GM12878 (cell line): Measurements from ENCODE around the gene MATN1. TPM values are rescaled to one million over a fixed set of nuclear protein-coding genes. Genes with fewer than 3 reads are reported as not detected.

Experiments used
- ATF7 ChIP-seq: fragments of 450-650 bp; IDR thresholded peaks from 2 replicates; pipeline ENCODE4 v1.6.1; 2016; ENCODE audit warnings: low read depth, mild to moderate bottlenecking
- BACH1 ChIP-seq: fragments of 450-650 bp; IDR thresholded peaks from 2 replicates; pipeline ENCODE4 v1.6.1; 2017; ENCODE audit warnings: mild to moderate bottlenecking, borderline replicate concordance
- BCL11A ChIP-seq: IDR thresholded peaks from 2 replicates; pipeline ENCODE4 v1.6.1; 2011; ENCODE audit warnings: low read depth, low read length
- BRCA1 ChIP-seq: IDR thresholded peaks from 2 replicates; pipeline ENCODE4 v1.6.1; 2011; ENCODE audit warnings: low read depth, low read length, improper control_type of control experiment
- EP300 ChIP-seq, 2 experiments: fragments of 150-350 bp in 1 of 2; IDR thresholded peaks; 2 replicates each; pipeline ENCODE4 v1.6.1; 2011 to 2012; ENCODE audit warnings: low read depth in 2 of 2, low read length in 2 of 2, borderline replicate concordance in 1 of 2, improper control_type of control experiment in 1 of 2, inconsistent platforms in 1 of 2; ENCODE audit not compliant: control insufficient read depth in 1 of 2
- EZH2 ChIP-seq: IDR thresholded peaks from 2 replicates; pipeline ENCODE4 v1.6.1; 2012; ENCODE audit warnings: low read depth, mild to moderate bottlenecking, control low read depth, inconsistent platforms, low read length, borderline replicate concordance; ENCODE audit not compliant: control insufficient read depth
- GATAD2B ChIP-seq: fragments of 450-650 bp; conservative IDR thresholded peaks from 2 replicates; pipeline ENCODE4 v1.6.1; 2017; ENCODE audit warnings: low read depth, mild to moderate bottlenecking, moderate library complexity
- IKZF1 ChIP-seq: fragments of 450-650 bp; conservative IDR thresholded peaks from 2 replicates; pipeline ENCODE4 v1.6.1; 2017; ENCODE audit warnings: antibody characterized with exemption, mild to moderate bottlenecking
- PAX5 ChIP-seq: IDR thresholded peaks from 2 replicates; pipeline ENCODE4 v1.6.1; 2011; ENCODE audit warnings: low read depth, low read length, borderline replicate concordance
- POLR2AphosphoS2 ChIP-seq: IDR thresholded peaks from 2 replicates; pipeline ENCODE4 v1.6.1; 2011; ENCODE audit warnings: low read depth, mild to moderate bottlenecking, low read length, improper control_type of control experiment, moderate library complexity
- RUNX3 ChIP-seq: IDR thresholded peaks from 2 replicates; pipeline ENCODE4 v1.6.1; 2012; ENCODE audit warnings: low read length, inconsistent platforms
- SMAD5 ChIP-seq: IDR thresholded peaks from 2 replicates; pipeline ENCODE4 v1.6.1; 2016; ENCODE audit warnings: antibody characterized with exemption, low read depth
- TAF1 ChIP-seq: IDR thresholded peaks from 2 replicates; pipeline ENCODE4 v1.6.1; 2011; ENCODE audit warnings: mild to moderate bottlenecking, low read depth, low read length, borderline replicate concordance
- YY1 ChIP-seq: IDR thresholded peaks from 2 replicates; pipeline ENCODE4 v1.6.1; 2011; ENCODE audit warnings: low read depth, mild to moderate bottlenecking, low read length
- ZBTB33 ChIP-seq: fragments of 450-650 bp; IDR thresholded peaks from 2 replicates; pipeline ENCODE4 v1.6.1; 2017; ENCODE audit warnings: mild to moderate bottlenecking
- ZZZ3 ChIP-seq: IDR thresholded peaks from 2 replicates; pipeline ENCODE4 v1.6.1; 2011; ENCODE audit warnings: low read depth; ENCODE audit not compliant: control insufficient read depth, insufficient read length
- polyA plus RNA-seq, 11 experiments: library from polyadenylated mRNA; depleted of rRNA in 4 of 11; unstranded in 6 of 11; stranded (reverse) in 5 of 11; fragments of >200 nt; fragmentation: Nextera tagmentation in 4 of 11; fragmentation: Illumina TruSeq in 1 of 11; extraction: Ambion mirVana in 4 of 11; extraction: Trizol in 1 of 11; gene quantifications; 1 replicate in 1 of 11; 2 replicates in 10 of 11; pipeline versions ENCODE4 v1.2.1 to v1.2.3, GENCODE V29; 2011 to 2016; ENCODE audit warnings: inconsistent platforms in 2 of 11, missing spikeins in 2 of 11, low read depth in 1 of 11
- total RNA-seq, 4 experiments: library from RNA; depleted of rRNA in 3 of 4; stranded (reverse); fragments of >200 nt in 3 of 4; fragmentation: Illumina TruSeq in 1 of 4; extraction: Trizol in 1 of 4; gene quantifications; 2 replicates each; pipeline versions ENCODE4 v1.2.1 to v1.2.3, GENCODE V29; 2013 to 2021
- TF ChIP-seq, protein P1 (sequence below): IDR thresholded peaks from 2 replicates; pipeline ENCODE4 v1.6.1; 2012; ENCODE audit warnings: low read length, inconsistent platforms
- TF ChIP-seq, protein P2 (sequence below): fragments of 450-650 bp; IDR thresholded peaks from 2 replicates; pipeline ENCODE4 v1.6.1; 2017; ENCODE audit warnings: antibody characterized with exemption, mild to moderate bottlenecking, moderate library complexity
- TF ChIP-seq, protein P3 (sequence below): IDR thresholded peaks from 2 replicates; pipeline ENCODE4 v1.6.1; 2012; ENCODE audit warnings: low read depth, low read length, improper control_type of control experiment

Gene MATN1
- total and polyA plus RNA-seq, 10 of the 15 experiments (the other 5 are each of a cell fraction or from before 2014, with no cell fraction given): 0.04 to 0.50 (median 0.10) TPM; not detected in 1

DNA sequence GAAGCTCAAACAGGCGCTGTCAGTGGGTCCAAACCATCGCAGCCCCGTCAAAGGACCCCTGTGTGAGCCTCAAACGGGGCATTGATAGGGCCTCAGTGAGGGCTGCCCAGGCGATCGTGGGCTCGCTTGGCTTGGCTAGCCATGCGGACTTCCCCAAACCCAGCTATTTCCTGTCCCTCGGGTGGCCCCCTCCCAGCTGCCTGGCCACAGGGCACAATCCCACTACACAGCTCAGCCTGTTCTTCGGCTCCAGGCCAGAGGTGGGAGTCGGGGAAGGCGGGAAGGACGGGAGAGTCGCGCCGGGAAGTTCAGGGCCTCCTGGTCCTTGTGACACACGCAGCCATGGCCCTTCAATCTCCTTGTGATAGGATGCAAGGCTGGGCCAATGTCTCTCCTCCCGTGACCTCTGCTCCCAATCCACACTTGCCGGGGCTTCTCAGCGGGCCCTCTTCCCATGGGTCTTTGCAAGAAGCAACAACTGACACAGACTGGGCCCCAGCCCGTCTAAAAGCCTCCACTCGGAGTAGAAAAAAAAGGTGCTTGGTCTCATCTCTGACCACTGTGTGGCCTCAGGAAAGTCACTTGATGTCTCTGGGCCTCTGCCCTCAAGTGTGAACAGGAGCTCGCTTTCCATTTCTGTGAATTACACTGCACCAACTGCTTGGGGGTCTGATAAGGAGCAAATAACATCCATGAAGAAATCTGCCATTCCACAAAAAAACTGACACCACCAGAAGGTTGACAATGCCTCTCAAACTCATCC is 7.1 kb upstream of the MATN1 start (continued):
- TF ChIP-seq EZH2 (no peak), TAF1 (no peak), GATAD2B (peak; percentile 67), BCL11A (no peak), YY1 (no peak), SMAD5 (no peak), POLR2AphosphoS2 (no peak), BRCA1 (no peak), PAX5 (peak; percentile 98), BACH1 (no peak), ATF7 (no peak), EP300 (IDR thresholded peaks at IDR 0.05; ENCODE audit: borderline replicate concordance in 1 of 2, control insufficient read depth in 1 of 2, low read depth in 2 of 2, low read length in 2 of 2) (no peak), ZBTB33 (0 out of 2 replicates have a peak, but pooled peaks have one; percentile 23), IKZF1 (peak; percentile 84), RUNX3 (peak; percentile 58), ZZZ3 (no peak)
- TF ChIP-seq, protein P1, sequence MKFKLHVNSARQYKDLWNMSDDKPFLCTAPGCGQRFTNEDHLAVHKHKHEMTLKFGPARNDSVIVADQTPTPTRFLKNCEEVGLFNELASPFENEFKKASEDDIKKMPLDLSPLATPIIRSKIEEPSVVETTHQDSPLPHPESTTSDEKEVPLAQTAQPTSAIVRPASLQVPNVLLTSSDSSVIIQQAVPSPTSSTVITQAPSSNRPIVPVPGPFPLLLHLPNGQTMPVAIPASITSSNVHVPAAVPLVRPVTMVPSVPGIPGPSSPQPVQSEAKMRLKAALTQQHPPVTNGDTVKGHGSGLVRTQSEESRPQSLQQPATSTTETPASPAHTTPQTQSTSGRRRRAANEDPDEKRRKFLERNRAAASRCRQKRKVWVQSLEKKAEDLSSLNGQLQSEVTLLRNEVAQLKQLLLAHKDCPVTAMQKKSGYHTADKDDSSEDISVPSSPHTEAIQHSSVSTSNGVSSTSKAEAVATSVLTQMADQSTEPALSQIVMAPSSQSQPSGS: no peak
- TF ChIP-seq, protein P2, sequence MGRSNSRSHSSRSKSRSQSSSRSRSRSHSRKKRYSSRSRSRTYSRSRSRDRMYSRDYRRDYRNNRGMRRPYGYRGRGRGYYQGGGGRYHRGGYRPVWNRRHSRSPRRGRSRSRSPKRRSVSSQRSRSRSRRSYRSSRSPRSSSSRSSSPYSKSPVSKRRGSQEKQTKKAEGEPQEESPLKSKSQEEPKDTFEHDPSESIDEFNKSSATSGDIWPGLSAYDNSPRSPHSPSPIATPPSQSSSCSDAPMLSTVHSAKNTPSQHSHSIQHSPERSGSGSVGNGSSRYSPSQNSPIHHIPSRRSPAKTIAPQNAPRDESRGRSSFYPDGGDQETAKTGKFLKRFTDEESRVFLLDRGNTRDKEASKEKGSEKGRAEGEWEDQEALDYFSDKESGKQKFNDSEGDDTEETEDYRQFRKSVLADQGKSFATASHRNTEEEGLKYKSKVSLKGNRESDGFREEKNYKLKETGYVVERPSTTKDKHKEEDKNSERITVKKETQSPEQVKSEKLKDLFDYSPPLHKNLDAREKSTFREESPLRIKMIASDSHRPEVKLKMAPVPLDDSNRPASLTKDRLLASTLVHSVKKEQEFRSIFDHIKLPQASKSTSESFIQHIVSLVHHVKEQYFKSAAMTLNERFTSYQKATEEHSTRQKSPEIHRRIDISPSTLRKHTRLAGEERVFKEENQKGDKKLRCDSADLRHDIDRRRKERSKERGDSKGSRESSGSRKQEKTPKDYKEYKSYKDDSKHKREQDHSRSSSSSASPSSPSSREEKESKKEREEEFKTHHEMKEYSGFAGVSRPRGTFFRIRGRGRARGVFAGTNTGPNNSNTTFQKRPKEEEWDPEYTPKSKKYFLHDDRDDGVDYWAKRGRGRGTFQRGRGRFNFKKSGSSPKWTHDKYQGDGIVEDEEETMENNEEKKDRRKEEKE: no peak
- TF ChIP-seq, protein P3, sequence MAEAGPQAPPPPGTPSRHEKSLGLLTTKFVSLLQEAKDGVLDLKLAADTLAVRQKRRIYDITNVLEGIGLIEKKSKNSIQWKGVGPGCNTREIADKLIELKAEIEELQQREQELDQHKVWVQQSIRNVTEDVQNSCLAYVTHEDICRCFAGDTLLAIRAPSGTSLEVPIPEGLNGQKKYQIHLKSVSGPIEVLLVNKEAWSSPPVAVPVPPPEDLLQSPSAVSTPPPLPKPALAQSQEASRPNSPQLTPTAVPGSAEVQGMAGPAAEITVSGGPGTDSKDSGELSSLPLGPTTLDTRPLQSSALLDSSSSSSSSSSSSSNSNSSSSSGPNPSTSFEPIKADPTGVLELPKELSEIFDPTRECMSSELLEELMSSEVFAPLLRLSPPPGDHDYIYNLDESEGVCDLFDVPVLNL: no peak
